Measurements from ENCODE around the gene CDC27.
"Not testable (repeated sequence)": the region's sequence is repeated elsewhere in the genome, so short reads cannot be mapped to it uniquely, and the experiment has no call there.

Gene CDC27

DNA sequence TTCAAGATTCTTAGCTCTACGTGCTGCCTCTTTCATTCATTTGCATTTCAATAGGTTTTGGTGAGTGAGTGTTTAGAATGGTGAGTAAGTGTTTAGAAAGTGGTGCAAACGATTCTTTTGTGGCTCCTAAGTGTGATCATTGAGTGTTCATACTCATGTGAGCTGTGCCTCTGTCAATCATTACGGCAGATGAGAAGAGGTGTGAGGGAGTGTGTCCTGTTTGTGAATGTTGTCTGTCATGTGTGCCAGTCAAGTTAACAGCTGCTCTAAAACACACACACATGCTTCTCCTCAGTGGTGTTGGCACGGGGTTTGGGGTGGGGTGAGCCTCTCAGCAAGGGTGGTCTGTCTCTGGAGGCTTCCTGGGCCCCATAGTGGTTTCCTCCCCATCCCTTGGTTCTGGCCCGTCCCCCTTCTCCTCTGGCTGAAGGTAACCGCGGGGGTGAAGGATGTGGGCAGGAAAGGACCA lies 31.5 kb upstream of the CDC27 start:
- no peak overlapping the region for H3K4me3 ChIP-seq (ENCODE audit: low read depth in 1 of 5, low read length in 5 of 5)
- H3K27ac ChIP-seq (ENCODE audit: low read depth, low read length), result no peak overlapping the region
- peaks cover 7 to 40% (median 18%) of the 10 kb centered on the region in 5 donors for H3K4me1 ChIP-seq (ENCODE audit: control insufficient read depth in 5 of 5, insufficient read depth in 5 of 5, low read length in 5 of 5)
- H3K9me3 ChIP-seq (ENCODE audit: control insufficient read depth in 5 of 5, low read length in 5 of 5), result no peaks in the 10 kb centered on the region
- no peaks in the 10 kb centered on the region for H3K27me3 ChIP-seq (ENCODE audit: control insufficient read depth in 5 of 5, insufficient read depth in 4 of 5, low read length in 5 of 5)
- H3K36me3 ChIP-seq (ENCODE audit: control insufficient read depth in 5 of 5, insufficient read depth in 5 of 5, low read length in 5 of 5), result no peaks in the 10 kb centered on the region
- no peak overlapping the region for H3K9ac ChIP-seq (ENCODE audit: low read length in 5 of 5)

DNA sequence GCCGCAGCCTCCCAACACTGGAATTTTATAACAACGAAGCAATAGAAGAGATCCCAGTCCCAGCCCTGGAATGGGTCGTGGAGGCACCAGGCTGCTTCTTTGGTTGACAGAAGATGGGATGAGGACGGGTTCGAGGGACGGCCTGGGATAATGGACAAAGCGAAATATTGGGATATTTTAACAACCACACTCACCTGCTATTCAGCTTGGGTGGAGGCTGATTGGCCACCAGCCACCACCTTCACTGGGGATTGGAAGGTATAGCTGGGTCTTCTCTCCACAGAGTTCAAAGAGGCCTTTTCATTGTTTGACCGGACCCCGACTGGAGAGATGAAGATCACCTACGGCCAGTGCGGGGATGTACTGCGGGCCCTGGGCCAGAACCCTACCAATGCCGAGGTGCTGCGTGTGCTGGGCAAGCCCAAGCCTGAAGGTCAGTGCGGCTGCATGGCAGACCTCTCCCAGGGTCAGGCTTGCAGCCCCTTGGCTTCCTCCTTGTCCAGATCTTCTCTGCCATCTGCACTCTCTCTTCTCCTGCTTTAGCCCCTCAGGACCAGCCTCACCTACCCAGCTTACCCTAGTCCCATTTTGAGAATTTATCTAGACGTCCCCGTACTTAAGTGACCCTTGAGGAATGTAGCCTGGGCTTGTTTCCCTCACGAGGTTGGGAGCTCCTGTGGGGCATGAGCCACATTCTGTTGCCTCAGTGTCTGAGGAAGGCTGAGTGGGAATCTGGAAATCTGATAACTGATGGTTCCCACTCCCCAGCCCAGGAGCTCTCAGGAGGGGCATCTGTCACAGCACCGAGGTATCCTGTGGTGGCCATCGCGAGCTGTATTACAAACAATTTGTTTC lies 30.8 kb upstream of the CDC27 start:
- no peaks in the 10 kb centered on the region for H3K36me3 ChIP-seq (ENCODE audit: control insufficient read depth in 5 of 5, insufficient read depth in 5 of 5, low read length in 5 of 5)

DNA sequence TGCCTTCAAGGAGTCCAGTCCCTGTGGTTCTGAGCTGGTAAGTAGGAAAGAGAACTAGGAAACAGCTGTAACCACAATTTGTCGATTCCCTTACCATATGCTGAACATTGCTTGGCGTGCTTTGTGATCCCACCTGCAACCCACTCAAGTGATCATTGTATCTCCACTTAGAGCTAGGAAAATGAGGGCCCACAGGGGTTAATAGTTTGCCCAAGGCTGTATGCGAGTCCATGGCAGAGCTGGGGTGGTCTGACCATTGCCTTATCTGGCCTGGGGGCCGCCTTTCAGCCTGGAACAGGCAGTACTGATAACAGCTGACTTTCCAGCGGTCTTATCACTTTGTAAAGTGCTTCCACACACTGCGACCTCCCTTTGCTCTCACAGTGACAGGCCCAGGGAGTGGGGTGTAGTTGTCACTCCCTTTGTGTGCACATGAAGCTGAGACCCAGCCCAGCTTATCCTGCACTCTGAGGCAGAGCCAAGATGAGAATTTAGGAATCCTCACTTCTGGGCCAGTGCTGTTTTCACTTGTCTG lies 29.9 kb upstream of the CDC27 start:
- H3K27ac ChIP-seq (ENCODE audit: low read depth, low read length), result no peak overlapping the region
- H3K4me1 ChIP-seq (ENCODE audit: control insufficient read depth in 5 of 5, insufficient read depth in 5 of 5, low read length in 5 of 5), result peaks cover 0 to 26% (median 6%) of the 10 kb centered on the region in 5 donors
- no peaks in the 10 kb centered on the region for H3K9me3 ChIP-seq (ENCODE audit: control insufficient read depth in 5 of 5, low read length in 5 of 5)
- no peaks in the 10 kb centered on the region for H3K27me3 ChIP-seq (ENCODE audit: control insufficient read depth in 5 of 5, insufficient read depth in 4 of 5, low read length in 5 of 5)
- H3K9ac ChIP-seq (ENCODE audit: low read length in 5 of 5), result no peak overlapping the region
- H3K36me3 ChIP-seq (ENCODE audit: control insufficient read depth in 5 of 5, insufficient read depth in 5 of 5, low read length in 5 of 5), result no peaks in the 10 kb centered on the region
- H3K4me3 ChIP-seq (ENCODE audit: low read depth in 1 of 5, low read length in 5 of 5), result no peak overlapping the region

More for the DNA sequence above, 30.8 kb upstream of the CDC27 start:
- Histone ChIP-seq H3K4me1 (ENCODE audit: control insufficient read depth in 5 of 5, insufficient read depth in 5 of 5, low read length in 5 of 5) (peaks cover 2 to 33% (median 12%) of the 10 kb centered on the region in 5 donors), H3K9ac (ENCODE audit: low read length in 5 of 5) (no peak overlapping the region), H3K4me3 (ENCODE audit: low read depth in 1 of 5, low read length in 5 of 5) (no peak overlapping the region), H3K27ac (ENCODE audit: low read depth, low read length) (no peak overlapping the region), H3K9me3 (ENCODE audit: control insufficient read depth in 5 of 5, low read length in 5 of 5) (no peaks in the 10 kb centered on the region), H3K27me3 (ENCODE audit: control insufficient read depth in 5 of 5, insufficient read depth in 4 of 5, low read length in 5 of 5) (no peaks in the 10 kb centered on the region)

DNA sequence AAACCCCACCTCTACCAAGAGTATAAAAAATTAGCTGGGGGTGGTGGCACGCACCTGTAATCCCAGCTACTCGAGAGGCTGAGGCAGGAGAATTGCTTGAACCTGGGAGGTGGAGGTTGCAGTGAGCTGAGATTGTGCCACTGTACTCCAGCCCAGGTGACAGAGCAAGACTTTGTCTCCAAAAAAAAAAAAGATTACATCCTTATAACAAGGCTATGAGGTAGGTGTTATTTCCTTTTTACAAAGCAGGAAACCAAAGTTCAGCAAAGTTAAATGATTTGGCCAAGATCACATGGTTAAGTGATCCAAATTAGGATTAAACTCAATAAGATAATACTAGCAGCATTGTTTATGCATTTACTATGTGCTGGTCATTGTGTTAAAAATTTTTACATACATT lies 28.2 kb upstream of the CDC27 start:
- H3K4me1 ChIP-seq (ENCODE audit: control insufficient read depth in 5 of 5, insufficient read depth in 5 of 5, low read length in 5 of 5), result peaks cover 0 to 14% (median 0%) of the 10 kb centered on the region in 5 donors
- H3K36me3 ChIP-seq (ENCODE audit: control insufficient read depth in 5 of 5, insufficient read depth in 5 of 5, low read length in 5 of 5); H3K4me3 ChIP-seq (ENCODE audit: low read depth in 1 of 5, low read length in 5 of 5); H3K27ac ChIP-seq (ENCODE audit: low read depth, low read length); H3K27me3 ChIP-seq (ENCODE audit: control insufficient read depth in 5 of 5, insufficient read depth in 4 of 5, low read length in 5 of 5); H3K9ac ChIP-seq (ENCODE audit: low read length in 5 of 5); H3K9me3 ChIP-seq (ENCODE audit: control insufficient read depth in 5 of 5, low read length in 5 of 5): not testable (repeated sequence)

DNA sequence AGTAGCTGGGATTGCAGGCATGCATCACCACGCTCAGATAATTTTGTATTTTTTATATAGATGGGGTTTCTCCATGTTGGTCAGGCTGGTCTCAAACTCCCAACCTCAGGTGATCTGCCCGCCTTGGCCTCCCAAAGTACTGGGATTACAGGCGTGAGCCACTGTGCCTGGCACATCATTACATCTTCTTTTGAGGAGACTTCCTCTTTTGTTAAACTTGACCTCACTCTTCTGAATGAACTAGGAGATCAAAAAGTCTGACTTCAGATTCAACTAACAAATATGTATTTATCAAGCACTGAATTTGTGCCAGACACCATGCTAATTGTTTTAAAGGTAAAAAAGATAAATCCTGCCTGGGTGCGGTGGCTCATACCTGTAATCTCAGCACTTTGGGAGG lies 27.7 kb upstream of the CDC27 start:
- not testable (repeated sequence) for H3K4me3 ChIP-seq (ENCODE audit: low read depth in 1 of 5, low read length in 5 of 5); H3K9ac ChIP-seq (ENCODE audit: low read length in 5 of 5); H3K27ac ChIP-seq (ENCODE audit: low read depth, low read length); H3K27me3 ChIP-seq (ENCODE audit: control insufficient read depth in 5 of 5, insufficient read depth in 4 of 5, low read length in 5 of 5); H3K36me3 ChIP-seq (ENCODE audit: control insufficient read depth in 5 of 5, insufficient read depth in 5 of 5, low read length in 5 of 5); H3K9me3 ChIP-seq (ENCODE audit: control insufficient read depth in 5 of 5, low read length in 5 of 5)
- peaks cover 0 to 14% (median 0%) of the 10 kb centered on the region in 5 donors for H3K4me1 ChIP-seq (ENCODE audit: control insufficient read depth in 5 of 5, insufficient read depth in 5 of 5, low read length in 5 of 5)

DNA sequence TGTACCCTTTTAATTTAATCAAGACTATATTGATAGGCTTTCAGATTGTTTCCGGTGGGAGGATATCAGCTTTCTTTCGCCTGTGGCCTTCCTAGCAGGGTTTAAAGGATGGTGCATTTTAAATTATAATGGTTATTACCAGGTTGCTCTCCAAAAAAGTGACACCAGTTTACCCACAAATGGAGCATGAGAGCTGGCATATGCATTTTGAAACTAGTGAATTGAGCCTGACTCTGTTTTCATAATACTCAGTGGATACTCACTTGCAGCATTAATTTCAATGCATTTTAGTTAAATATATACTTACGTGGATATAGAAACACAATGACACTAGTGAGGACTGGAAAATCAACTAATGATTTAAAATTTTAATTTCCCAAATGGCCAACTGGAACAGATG lies 25.8 kb upstream of the CDC27 start:
- H3K4me3 ChIP-seq (ENCODE audit: low read depth in 1 of 5, low read length in 5 of 5), result no peak overlapping the region
- H3K9ac ChIP-seq (ENCODE audit: low read length in 5 of 5), result no peak overlapping the region
- H3K9me3 ChIP-seq (ENCODE audit: control insufficient read depth in 5 of 5, low read length in 5 of 5), result no peaks in the 10 kb centered on the region
- H3K36me3 ChIP-seq (ENCODE audit: control insufficient read depth in 5 of 5, insufficient read depth in 5 of 5, low read length in 5 of 5), result no peaks in the 10 kb centered on the region
- H3K4me1 ChIP-seq (ENCODE audit: control insufficient read depth in 5 of 5, insufficient read depth in 5 of 5, low read length in 5 of 5), result peaks cover 0 to 17% (median 0%) of the 10 kb centered on the region in 5 donors
- H3K27me3 ChIP-seq (ENCODE audit: control insufficient read depth in 5 of 5, insufficient read depth in 4 of 5, low read length in 5 of 5), result no peaks in the 10 kb centered on the region
- no peak overlapping the region for H3K27ac ChIP-seq (ENCODE audit: low read depth, low read length)

DNA sequence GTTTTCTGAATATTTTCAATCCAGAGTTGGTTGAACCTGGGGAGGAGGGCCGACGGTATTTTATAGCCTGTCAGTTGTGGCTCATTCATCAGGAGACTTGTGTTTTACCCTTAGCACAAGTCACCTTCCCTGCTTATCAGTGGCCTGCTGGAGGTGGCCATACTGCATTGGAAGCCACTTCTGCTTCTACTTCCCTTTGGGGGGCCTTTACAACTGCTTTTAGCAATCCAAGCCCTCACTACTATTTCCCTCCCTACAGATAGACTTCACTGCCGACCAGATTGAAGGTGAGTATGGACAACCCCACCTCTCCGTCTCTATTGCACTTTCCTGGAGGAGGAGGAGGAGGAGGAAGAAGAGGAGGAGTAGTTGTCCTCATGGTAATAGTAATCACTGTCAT lies 24.4 kb upstream of the CDC27 start:
- Histone ChIP-seq H3K4me3 (ENCODE audit: low read depth in 1 of 5, low read length in 5 of 5) (no peak overlapping the region), H3K27me3 (ENCODE audit: control insufficient read depth in 5 of 5, insufficient read depth in 4 of 5, low read length in 5 of 5) (no peaks in the 10 kb centered on the region), H3K9ac (ENCODE audit: low read length in 5 of 5) (no peak overlapping the region), H3K4me1 (ENCODE audit: control insufficient read depth in 5 of 5, insufficient read depth in 5 of 5, low read length in 5 of 5) (peaks cover 0 to 11% (median 0%) of the 10 kb centered on the region in 5 donors), H3K36me3 (ENCODE audit: control insufficient read depth in 5 of 5, insufficient read depth in 5 of 5, low read length in 5 of 5) (no peaks in the 10 kb centered on the region), H3K9me3 (ENCODE audit: control insufficient read depth in 5 of 5, low read length in 5 of 5) (no peaks in the 10 kb centered on the region), H3K27ac (ENCODE audit: low read depth, low read length) (no peak overlapping the region)

DNA sequence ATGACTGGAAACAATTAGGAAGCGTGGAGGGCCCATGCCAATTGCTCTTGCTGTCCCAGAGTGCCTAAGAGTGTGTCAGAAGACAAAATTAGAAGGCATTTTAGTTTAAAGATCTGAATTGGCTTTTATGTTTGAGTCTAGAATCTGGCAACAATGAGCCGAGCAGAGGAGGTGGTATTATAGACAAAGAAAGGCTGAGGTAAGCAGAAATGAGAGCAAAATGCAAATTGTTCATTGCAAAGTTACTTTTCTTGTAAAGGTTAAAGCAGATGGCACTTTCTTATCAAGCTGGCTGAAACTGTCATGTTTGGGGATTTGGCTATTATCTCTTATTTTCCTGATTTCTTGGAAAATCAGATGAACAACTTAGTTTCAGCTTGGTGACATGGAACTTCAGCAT lies 23.4 kb upstream of the CDC27 start:
- H3K9me3 ChIP-seq (ENCODE audit: control insufficient read depth in 5 of 5, low read length in 5 of 5), result no peaks in the 10 kb centered on the region
- H3K4me1 ChIP-seq (ENCODE audit: control insufficient read depth in 5 of 5, insufficient read depth in 5 of 5, low read length in 5 of 5), result peaks cover 0 to 7% (median 0%) of the 10 kb centered on the region in 5 donors
- no peak overlapping the region for H3K9ac ChIP-seq (ENCODE audit: low read length in 5 of 5)
- H3K36me3 ChIP-seq (ENCODE audit: control insufficient read depth in 5 of 5, insufficient read depth in 5 of 5, low read length in 5 of 5), result no peaks in the 10 kb centered on the region
- H3K27ac ChIP-seq (ENCODE audit: low read depth, low read length), result no peak overlapping the region
- no peak overlapping the region for H3K4me3 ChIP-seq (ENCODE audit: low read depth in 1 of 5, low read length in 5 of 5)
- H3K27me3 ChIP-seq (ENCODE audit: control insufficient read depth in 5 of 5, insufficient read depth in 4 of 5, low read length in 5 of 5), result no peaks in the 10 kb centered on the region

DNA sequence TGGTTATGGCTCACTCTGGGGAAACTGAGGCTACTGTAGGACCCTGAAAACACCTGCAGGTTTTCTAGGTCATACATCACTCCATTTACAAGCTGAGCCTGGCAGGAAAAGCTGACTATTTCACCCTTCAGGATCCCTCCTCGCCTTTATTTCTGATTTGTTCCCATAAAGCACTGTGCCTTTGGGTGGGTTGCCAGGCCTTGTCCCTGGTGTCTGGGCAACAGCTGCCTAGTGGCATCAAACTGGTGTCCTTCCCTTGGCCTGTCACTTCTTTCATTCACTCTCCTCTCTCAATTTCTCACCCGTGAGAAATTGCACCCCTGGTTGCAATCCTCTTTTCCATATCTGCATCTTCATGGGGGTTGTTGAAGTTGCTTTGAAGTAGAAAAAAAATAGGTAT lies 21.7 kb upstream of the CDC27 start:
- no peaks in the 10 kb centered on the region for H3K9me3 ChIP-seq (ENCODE audit: control insufficient read depth in 5 of 5, low read length in 5 of 5)
- H3K4me3 ChIP-seq (ENCODE audit: low read depth in 1 of 5, low read length in 5 of 5), result no peak overlapping the region
- no peak overlapping the region for H3K9ac ChIP-seq (ENCODE audit: low read length in 5 of 5)
- H3K27me3 ChIP-seq (ENCODE audit: control insufficient read depth in 5 of 5, insufficient read depth in 4 of 5, low read length in 5 of 5), result no peaks in the 10 kb centered on the region
- no peaks in the 10 kb centered on the region for H3K36me3 ChIP-seq (ENCODE audit: control insufficient read depth in 5 of 5, insufficient read depth in 5 of 5, low read length in 5 of 5)
- H3K4me1 ChIP-seq (ENCODE audit: control insufficient read depth in 5 of 5, insufficient read depth in 5 of 5, low read length in 5 of 5), result peaks cover 0 to 18% (median 10%) of the 10 kb centered on the region in 5 donors
- H3K27ac ChIP-seq (ENCODE audit: low read depth, low read length), result no peak overlapping the region

DNA sequence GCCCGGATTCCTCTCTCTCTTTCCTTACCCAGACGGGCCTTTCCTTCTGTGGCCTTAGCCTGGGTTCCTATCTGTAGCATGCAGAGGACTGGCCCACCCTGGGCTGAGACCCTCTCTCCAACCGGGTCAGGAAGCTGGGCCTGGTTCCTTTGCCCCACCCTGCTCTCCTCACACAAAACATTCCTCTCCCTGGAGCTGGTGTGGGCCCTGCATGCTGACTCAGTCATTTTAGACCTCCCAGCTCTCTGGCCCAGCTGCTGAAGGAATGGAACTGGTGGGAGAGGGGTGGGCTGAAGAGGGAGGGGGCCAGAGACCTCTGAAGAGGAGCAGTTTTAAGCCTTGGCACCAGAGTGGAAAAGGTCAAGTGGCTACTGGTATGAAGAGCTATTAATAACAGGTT lies 21.0 kb upstream of the CDC27 start:
- H3K4me3 ChIP-seq (ENCODE audit: low read depth in 1 of 5, low read length in 5 of 5), result no peak overlapping the region
- H3K9ac ChIP-seq (ENCODE audit: low read length in 5 of 5), result no peak overlapping the region
- H3K4me1 ChIP-seq (ENCODE audit: control insufficient read depth in 5 of 5, insufficient read depth in 5 of 5, low read length in 5 of 5), result peaks cover under 1 to 25% (median 17%) of the 10 kb centered on the region in 5 donors
- H3K27me3 ChIP-seq (ENCODE audit: control insufficient read depth in 5 of 5, insufficient read depth in 4 of 5, low read length in 5 of 5), result no peaks in the 10 kb centered on the region
- no peak overlapping the region for H3K27ac ChIP-seq (ENCODE audit: low read depth, low read length)
- no peaks in the 10 kb centered on the region for H3K36me3 ChIP-seq (ENCODE audit: control insufficient read depth in 5 of 5, insufficient read depth in 5 of 5, low read length in 5 of 5)
- no peaks in the 10 kb centered on the region for H3K9me3 ChIP-seq (ENCODE audit: control insufficient read depth in 5 of 5, low read length in 5 of 5)
